HCT116 (cell line): ENCODE data around the gene IRF2.

Source experiments
- CBX3 ChIP-seq: IDR thresholded peaks from 2 replicates; pipeline ENCODE4 v1.6.1; 2012; ENCODE audit warnings: low read depth
- EGR1 ChIP-seq: IDR thresholded peaks from 2 replicates; pipeline ENCODE4 v1.6.1; 2012; ENCODE audit warnings: low read depth
- ELF1 ChIP-seq: IDR thresholded peaks from 2 replicates; pipeline ENCODE4 v1.6.1; 2012; ENCODE audit warnings: low read depth, borderline replicate concordance
- EZH2 ChIP-seq: fragments of 200-600 bp; sonication (generic); IDR thresholded peaks from 2 replicates; pipeline ENCODE4 v1.6.1; 2017; ENCODE audit warnings: antibody characterized with exemption, mixed run types
- FOSL1 ChIP-seq: IDR thresholded peaks from 2 replicates; pipeline ENCODE4 v1.6.1; 2012; ENCODE audit warnings: low read depth
- POLR2A ChIP-seq: IDR thresholded peaks from 2 replicates; pipeline ENCODE4 v1.7.0; 2011; ENCODE audit warnings: borderline replicate concordance; ENCODE audit not compliant: insufficient read depth, insufficient read length; ENCODE audit errors: extremely low read depth
- POLR2AphosphoS5 ChIP-seq: IDR thresholded peaks from 2 replicates; pipeline ENCODE4 v1.6.1; 2011; ENCODE audit warnings: mild to moderate bottlenecking, low read depth, low read length, moderate library complexity
- RAD21 ChIP-seq: IDR thresholded peaks from 2 replicates; pipeline ENCODE4 v1.6.1; 2012; ENCODE audit warnings: low read depth, mild to moderate bottlenecking
- SP1 ChIP-seq: IDR thresholded peaks from 2 replicates; pipeline ENCODE4 v1.6.1; 2012; ENCODE audit warnings: low read depth
- ZNF274 ChIP-seq: fragments of 200-500 bp; sonication (Bioruptor generic); IDR thresholded peaks from 2 replicates; pipeline ENCODE4 v1.6.1; 2014; ENCODE audit warnings: mild to moderate bottlenecking, low read depth, low read length, inconsistent platforms
- TF ChIP-seq, protein P1 (sequence below), 3 experiments: fragments of 200-600 bp in 1 of 3; sonication (generic) in 1 of 3; IDR thresholded peaks in 2 of 3; conservative IDR thresholded peaks in 1 of 3; 2 replicates each; pipeline ENCODE4 v1.5.1; 2012 to 2017; ENCODE audit warnings: low read depth in 2 of 3, low read length in 2 of 3, antibody characterized with exemption in 1 of 3, borderline replicate concordance in 1 of 3, control low read depth in 1 of 3, mild to moderate bottlenecking in 1 of 3, mixed read lengths in 1 of 3, mixed run types in 1 of 3, moderate library complexity in 1 of 3; ENCODE audit not compliant: insufficient read depth in 1 of 3
- TF ChIP-seq, protein P2 (sequence below): IDR thresholded peaks from 2 replicates; pipeline ENCODE4 v1.6.1; 2012; ENCODE audit warnings: low read depth
- TF ChIP-seq, protein P3 (sequence below): IDR thresholded peaks from 2 replicates; pipeline ENCODE4 v1.6.1; 2012

DNA sequence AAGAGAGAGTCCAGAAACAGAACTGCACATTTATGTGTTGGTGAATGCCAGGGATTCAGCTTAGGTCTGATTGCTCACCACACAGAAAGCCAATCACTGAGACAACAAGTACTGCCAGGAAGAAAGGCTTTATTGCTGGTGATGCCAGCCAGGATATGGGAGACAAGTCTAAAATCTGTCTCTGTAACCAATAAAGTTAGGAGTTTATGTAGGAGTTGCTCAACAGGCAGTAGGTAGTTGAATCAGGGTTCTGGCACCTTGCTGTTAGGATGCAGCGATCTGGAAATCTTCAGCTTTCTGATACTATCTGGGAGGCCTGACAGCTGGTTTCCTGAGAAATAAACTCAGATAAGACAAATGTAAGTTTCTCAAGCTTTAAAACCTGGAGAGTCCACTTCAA is 136.4 kb downstream of the IRF2 start:
- TF ChIP-seq, protein P1, sequence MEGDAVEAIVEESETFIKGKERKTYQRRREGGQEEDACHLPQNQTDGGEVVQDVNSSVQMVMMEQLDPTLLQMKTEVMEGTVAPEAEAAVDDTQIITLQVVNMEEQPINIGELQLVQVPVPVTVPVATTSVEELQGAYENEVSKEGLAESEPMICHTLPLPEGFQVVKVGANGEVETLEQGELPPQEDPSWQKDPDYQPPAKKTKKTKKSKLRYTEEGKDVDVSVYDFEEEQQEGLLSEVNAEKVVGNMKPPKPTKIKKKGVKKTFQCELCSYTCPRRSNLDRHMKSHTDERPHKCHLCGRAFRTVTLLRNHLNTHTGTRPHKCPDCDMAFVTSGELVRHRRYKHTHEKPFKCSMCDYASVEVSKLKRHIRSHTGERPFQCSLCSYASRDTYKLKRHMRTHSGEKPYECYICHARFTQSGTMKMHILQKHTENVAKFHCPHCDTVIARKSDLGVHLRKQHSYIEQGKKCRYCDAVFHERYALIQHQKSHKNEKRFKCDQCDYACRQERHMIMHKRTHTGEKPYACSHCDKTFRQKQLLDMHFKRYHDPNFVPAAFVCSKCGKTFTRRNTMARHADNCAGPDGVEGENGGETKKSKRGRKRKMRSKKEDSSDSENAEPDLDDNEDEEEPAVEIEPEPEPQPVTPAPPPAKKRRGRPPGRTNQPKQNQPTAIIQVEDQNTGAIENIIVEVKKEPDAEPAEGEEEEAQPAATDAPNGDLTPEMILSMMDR (IDR thresholded peaks at IDR 0.05 in 2 of 3, conservative IDR thresholded peaks at IDR 0.05 in 1 of 3; ENCODE audit: borderline replicate concordance in 1 of 3, insufficient read depth in 1 of 3, low read depth in 2 of 3, low read length in 2 of 3), result no peak
- TF ChIP-seq POLR2A (no peak), POLR2AphosphoS5 (no peak), FOSL1 (no peak), SP1 (no peak), EGR1 (no peak), ZNF274 (no peak), CBX3 (no peak), ELF1 (no peak), RAD21 (no peak), EZH2 (no peak)
- TF ChIP-seq, protein P2, sequence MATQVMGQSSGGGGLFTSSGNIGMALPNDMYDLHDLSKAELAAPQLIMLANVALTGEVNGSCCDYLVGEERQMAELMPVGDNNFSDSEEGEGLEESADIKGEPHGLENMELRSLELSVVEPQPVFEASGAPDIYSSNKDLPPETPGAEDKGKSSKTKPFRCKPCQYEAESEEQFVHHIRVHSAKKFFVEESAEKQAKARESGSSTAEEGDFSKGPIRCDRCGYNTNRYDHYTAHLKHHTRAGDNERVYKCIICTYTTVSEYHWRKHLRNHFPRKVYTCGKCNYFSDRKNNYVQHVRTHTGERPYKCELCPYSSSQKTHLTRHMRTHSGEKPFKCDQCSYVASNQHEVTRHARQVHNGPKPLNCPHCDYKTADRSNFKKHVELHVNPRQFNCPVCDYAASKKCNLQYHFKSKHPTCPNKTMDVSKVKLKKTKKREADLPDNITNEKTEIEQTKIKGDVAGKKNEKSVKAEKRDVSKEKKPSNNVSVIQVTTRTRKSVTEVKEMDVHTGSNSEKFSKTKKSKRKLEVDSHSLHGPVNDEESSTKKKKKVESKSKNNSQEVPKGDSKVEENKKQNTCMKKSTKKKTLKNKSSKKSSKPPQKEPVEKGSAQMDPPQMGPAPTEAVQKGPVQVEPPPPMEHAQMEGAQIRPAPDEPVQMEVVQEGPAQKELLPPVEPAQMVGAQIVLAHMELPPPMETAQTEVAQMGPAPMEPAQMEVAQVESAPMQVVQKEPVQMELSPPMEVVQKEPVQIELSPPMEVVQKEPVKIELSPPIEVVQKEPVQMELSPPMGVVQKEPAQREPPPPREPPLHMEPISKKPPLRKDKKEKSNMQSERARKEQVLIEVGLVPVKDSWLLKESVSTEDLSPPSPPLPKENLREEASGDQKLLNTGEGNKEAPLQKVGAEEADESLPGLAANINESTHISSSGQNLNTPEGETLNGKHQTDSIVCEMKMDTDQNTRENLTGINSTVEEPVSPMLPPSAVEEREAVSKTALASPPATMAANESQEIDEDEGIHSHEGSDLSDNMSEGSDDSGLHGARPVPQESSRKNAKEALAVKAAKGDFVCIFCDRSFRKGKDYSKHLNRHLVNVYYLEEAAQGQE, result no peak
- TF ChIP-seq, protein P3, sequence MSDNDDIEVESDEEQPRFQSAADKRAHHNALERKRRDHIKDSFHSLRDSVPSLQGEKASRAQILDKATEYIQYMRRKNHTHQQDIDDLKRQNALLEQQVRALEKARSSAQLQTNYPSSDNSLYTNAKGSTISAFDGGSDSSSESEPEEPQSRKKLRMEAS, result no peak
